Activated naive CD4-positive, alpha-beta T cell treated with anti-CD3 and anti-CD28 coated beads, Interleukin-2, amount 50 U/mL, for 24 hours (primary cell): Measurements from ENCODE around the gene RAP1GAP2.

Experiments
- H3K27ac Mint-ChIP-seq: one replicate; pipeline ENCODE4 v1.8.0; 2021; ENCODE audit warnings: mild to moderate bottlenecking, mixed read lengths
- H3K27me3 Mint-ChIP-seq: one replicate; pipeline ENCODE4 v1.8.0; 2021; ENCODE audit warnings: mixed read lengths
- H3K36me3 Mint-ChIP-seq: one replicate; pipeline ENCODE4 v1.8.0; 2021; ENCODE audit warnings: mixed read lengths
- H3K4me1 Mint-ChIP-seq: one replicate; pipeline ENCODE4 v1.8.0; 2021; ENCODE audit warnings: mixed read lengths
- H3K4me3 Mint-ChIP-seq: one replicate; pipeline ENCODE4 v1.8.0; 2021; ENCODE audit warnings: mild to moderate bottlenecking, mixed read lengths
- H3K9me3 Mint-ChIP-seq: one replicate; pipeline ENCODE4 v1.8.0; 2021; ENCODE audit warnings: mixed read lengths

RAP1GAP2 gene

GRCh38 chr17:2898255-2898926 is 102.2 kb downstream of the RAP1GAP2 start:
- Mint-ChIP-seq H3K27ac (no peak overlapping the region), H3K4me1 (peaks cover 4% of the 10 kb centered on the region), H3K36me3 (peaks cover 5% of the 10 kb centered on the region), H3K9me3 (no peaks in the 10 kb centered on the region), H3K4me3 (no peak overlapping the region), H3K27me3 (no peaks in the 10 kb centered on the region)

GRCh38 chr17:2899906-2900305 is 103.7 kb downstream of the RAP1GAP2 start:
- Mint-ChIP-seq H3K27ac (no peak overlapping the region), H3K9me3 (no peaks in the 10 kb centered on the region), H3K4me3 (no peak overlapping the region), H3K4me1 (peaks cover 4% of the 10 kb centered on the region), H3K36me3 (peaks cover 5% of the 10 kb centered on the region), H3K27me3 (no peaks in the 10 kb centered on the region)

GRCh38 chr17:2900842-2901241 is 104.6 kb downstream of the RAP1GAP2 start:
- Mint-ChIP-seq H3K4me3 (no peak overlapping the region), H3K27me3 (no peaks in the 10 kb centered on the region), H3K27ac (no peak overlapping the region), H3K9me3 (no peaks in the 10 kb centered on the region), H3K4me1 (peaks cover 7% of the 10 kb centered on the region), H3K36me3 (peaks cover 7% of the 10 kb centered on the region)

- no peak overlapping the region for H3K27ac Mint-ChIP-seq
- H3K4me1 Mint-ChIP-seq, result peaks cover 7% of the 10 kb centered on the region
Observed at GRCh38 chr17:2901582-2901981, 105.3 kb downstream of the RAP1GAP2 start.

GRCh38 chr17:2902546-2902945 is 106.3 kb downstream of the RAP1GAP2 start:
- no peaks in the 10 kb centered on the region for H3K9me3 Mint-ChIP-seq
- H3K27me3 Mint-ChIP-seq, result no peaks in the 10 kb centered on the region
- no peak overlapping the region for H3K4me3 Mint-ChIP-seq
- peaks cover 7% of the 10 kb centered on the region for H3K4me1 Mint-ChIP-seq
- peaks cover 12% of the 10 kb centered on the region for H3K36me3 Mint-ChIP-seq
- no peak overlapping the region for H3K27ac Mint-ChIP-seq

More at GRCh38 chr17:2901582-2901981, 105.3 kb downstream of the RAP1GAP2 start:
- Mint-ChIP-seq H3K4me3 (no peak overlapping the region), H3K36me3 (peaks cover 7% of the 10 kb centered on the region), H3K9me3 (no peaks in the 10 kb centered on the region), H3K27me3 (no peaks in the 10 kb centered on the region)

- Mint-ChIP-seq H3K27ac (no peak overlapping the region), H3K4me1 (peaks cover 7% of the 10 kb centered on the region), H3K9me3 (no peaks in the 10 kb centered on the region), H3K4me3 (no peak overlapping the region), H3K36me3 (peaks cover 16% of the 10 kb centered on the region), H3K27me3 (no peaks in the 10 kb centered on the region)
Observed at GRCh38 chr17:2903193-2903974, 107.1 kb downstream of the RAP1GAP2 start.

GRCh38 chr17:2904135-2904534 is 107.9 kb downstream of the RAP1GAP2 start:
- Mint-ChIP-seq H3K27me3 (no peaks in the 10 kb centered on the region), H3K4me3 (no peak overlapping the region), H3K36me3 (peaks cover 18% of the 10 kb centered on the region), H3K4me1 (peaks cover 10% of the 10 kb centered on the region), H3K9me3 (no peaks in the 10 kb centered on the region), H3K27ac (no peak overlapping the region)

GRCh38 chr17:2905269-2905668 is 109.0 kb downstream of the RAP1GAP2 start:
- peak overlapping the region; percentile 23 for H3K27ac Mint-ChIP-seq

GRCh38 chr17:2905696-2906501 is 109.7 kb downstream of the RAP1GAP2 start:
- H3K27me3 Mint-ChIP-seq, result no peaks in the 10 kb centered on the region
- H3K4me1 Mint-ChIP-seq, result peaks cover 11% of the 10 kb centered on the region
- H3K4me3 Mint-ChIP-seq, result no peak overlapping the region
- H3K36me3 Mint-ChIP-seq, result peaks cover 20% of the 10 kb centered on the region
- no peaks in the 10 kb centered on the region for H3K9me3 Mint-ChIP-seq
- H3K27ac Mint-ChIP-seq, result no peak overlapping the region

More at GRCh38 chr17:2905269-2905668, 109.0 kb downstream of the RAP1GAP2 start:
- no peaks in the 10 kb centered on the region for H3K9me3 Mint-ChIP-seq
- no peak overlapping the region for H3K4me3 Mint-ChIP-seq
- no peaks in the 10 kb centered on the region for H3K27me3 Mint-ChIP-seq
- peaks cover 11% of the 10 kb centered on the region for H3K4me1 Mint-ChIP-seq
- H3K36me3 Mint-ChIP-seq, result peaks cover 20% of the 10 kb centered on the region

- H3K4me3 Mint-ChIP-seq, result no peak overlapping the region
- H3K4me1 Mint-ChIP-seq, result peaks cover 8% of the 10 kb centered on the region
- no peaks in the 10 kb centered on the region for H3K27me3 Mint-ChIP-seq
- H3K9me3 Mint-ChIP-seq, result no peaks in the 10 kb centered on the region
- H3K36me3 Mint-ChIP-seq, result peaks cover 20% of the 10 kb centered on the region
- H3K27ac Mint-ChIP-seq, result peak overlapping the region; percentile 13
Observed at GRCh38 chr17:2906901-2907300, 110.7 kb downstream of the RAP1GAP2 start.

GRCh38 chr17:2909175-2909845 is 113.1 kb downstream of the RAP1GAP2 start:
- H3K9me3 Mint-ChIP-seq, result no peaks in the 10 kb centered on the region
- peaks cover 8% of the 10 kb centered on the region for H3K4me1 Mint-ChIP-seq
- no peak overlapping the region for H3K4me3 Mint-ChIP-seq
- peak overlapping the region; percentile 77 for H3K27ac Mint-ChIP-seq
- peaks cover 22% of the 10 kb centered on the region for H3K36me3 Mint-ChIP-seq
- H3K27me3 Mint-ChIP-seq, result no peaks in the 10 kb centered on the region

- no peak overlapping the region for H3K4me3 Mint-ChIP-seq
- H3K4me1 Mint-ChIP-seq, result peaks cover 8% of the 10 kb centered on the region
- peak overlapping the region; percentile 62 for H3K27ac Mint-ChIP-seq
- peaks cover 22% of the 10 kb centered on the region for H3K36me3 Mint-ChIP-seq
- no peaks in the 10 kb centered on the region for H3K9me3 Mint-ChIP-seq
- H3K27me3 Mint-ChIP-seq, result no peaks in the 10 kb centered on the region
Observed at GRCh38 chr17:2909846-2910234, 113.6 kb downstream of the RAP1GAP2 start.

- no peaks in the 10 kb centered on the region for H3K27me3 Mint-ChIP-seq
- H3K4me3 Mint-ChIP-seq, result no peak overlapping the region
- peaks cover 17% of the 10 kb centered on the region for H3K36me3 Mint-ChIP-seq
- no peaks in the 10 kb centered on the region for H3K9me3 Mint-ChIP-seq
- peaks cover 5% of the 10 kb centered on the region for H3K4me1 Mint-ChIP-seq
- no peak overlapping the region for H3K27ac Mint-ChIP-seq
Observed at GRCh38 chr17:2911035-2911754, 115.0 kb downstream of the RAP1GAP2 start.

GRCh38 chr17:2911755-2912111 is 115.5 kb downstream of the RAP1GAP2 start:
- Mint-ChIP-seq H3K4me3 (no peak overlapping the region), H3K36me3 (peaks cover 15% of the 10 kb centered on the region), H3K4me1 (peaks cover 5% of the 10 kb centered on the region), H3K27ac (no peak overlapping the region), H3K27me3 (no peaks in the 10 kb centered on the region), H3K9me3 (no peaks in the 10 kb centered on the region)

- H3K9me3 Mint-ChIP-seq, result no peaks in the 10 kb centered on the region
- peaks cover 12% of the 10 kb centered on the region for H3K36me3 Mint-ChIP-seq
- H3K27ac Mint-ChIP-seq, result no peak overlapping the region
- H3K4me1 Mint-ChIP-seq, result peaks cover 5% of the 10 kb centered on the region
- no peak overlapping the region for H3K4me3 Mint-ChIP-seq
- H3K27me3 Mint-ChIP-seq, result no peaks in the 10 kb centered on the region
Observed at GRCh38 chr17:2912754-2913153, 116.5 kb downstream of the RAP1GAP2 start.
